ENCODE data around the gene KIF18A. TPM values are rescaled to one million over a fixed set of nuclear protein-coding genes. Genes with fewer than 3 reads are reported as not detected.

The KIF18A gene
- total and polyA plus RNA-seq, 4 donors = 0.08 to 21.4 (median 0.20) TPM

DNA sequence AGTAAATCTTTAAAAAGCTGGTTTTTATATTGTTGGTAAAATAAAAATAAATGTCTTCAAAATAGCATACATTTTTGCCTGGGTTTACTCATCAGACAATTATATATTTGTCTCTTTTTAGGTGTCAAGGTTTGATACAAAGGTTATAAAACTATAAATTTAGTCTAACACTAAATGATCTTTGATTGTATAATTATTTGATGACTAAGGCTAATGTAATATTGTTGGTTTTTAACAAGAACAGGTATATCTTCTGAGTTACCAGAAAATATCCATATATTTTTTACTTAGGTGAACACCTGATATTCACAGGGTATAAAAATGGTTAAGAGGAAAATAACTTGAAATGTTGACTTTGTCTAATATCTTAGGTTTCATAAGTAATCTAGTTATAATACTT, 104.3 kb downstream of the KIF18A start:
- peaks cover 0 to 14% (median 2%) of the 10 kb centered on the region in 4 donors for H3K9me3 ChIP-seq (ENCODE audit: control insufficient read depth in 4 of 4, low read length in 3 of 4)

DNA sequence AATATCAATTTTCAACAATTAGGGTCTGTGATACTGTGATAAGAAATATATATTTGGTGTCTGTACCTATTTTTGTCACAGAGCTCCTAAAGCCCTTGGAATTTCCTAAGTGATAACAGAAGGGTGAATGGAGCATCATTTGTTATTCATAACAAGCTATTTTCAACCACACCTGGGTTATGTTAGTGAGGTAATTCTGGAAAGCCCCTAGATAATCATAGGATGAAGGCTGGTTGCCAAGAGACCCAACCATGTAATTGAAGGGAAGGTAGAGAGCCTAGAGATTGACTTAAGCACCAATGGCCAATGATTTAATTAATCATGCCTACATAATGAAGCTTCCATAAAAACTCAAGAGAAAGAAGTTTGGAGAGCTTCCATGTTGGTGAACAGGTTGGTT, 109.4 kb downstream of the KIF18A start:
- H3K27ac ChIP-seq (ENCODE audit: low read depth in 1 of 2, low read length in 2 of 2) = no peak overlapping the region
- no peak for DNase-seq (ENCODE audit: low spot score)
- H3K9ac ChIP-seq (ENCODE audit: low read depth in 1 of 2, low read length in 2 of 2) = no peak overlapping the region
- H3K4me1 ChIP-seq (ENCODE audit: control insufficient read depth in 4 of 4, insufficient read depth in 4 of 4, low read length in 3 of 4) = no peaks in the 10 kb centered on the region
- H3K9me3 ChIP-seq (ENCODE audit: control insufficient read depth in 4 of 4, low read length in 3 of 4) = peaks cover 0 to 15% (median 2%) of the 10 kb centered on the region in 4 donors
- H3K36me3 ChIP-seq (ENCODE audit: control insufficient read depth in 4 of 4, insufficient read depth in 3 of 4, low read depth in 1 of 4, low read length in 3 of 4) = no peaks in the 10 kb centered on the region
- H3K4me3 ChIP-seq (ENCODE audit: low read depth in 1 of 3, low read length in 3 of 3) = no peak overlapping the region
- H3K27me3 ChIP-seq (ENCODE audit: control insufficient read depth in 4 of 4, insufficient read depth in 4 of 4, low read length in 3 of 4) = no peaks in the 10 kb centered on the region
- TF ChIP-seq, protein P1, sequence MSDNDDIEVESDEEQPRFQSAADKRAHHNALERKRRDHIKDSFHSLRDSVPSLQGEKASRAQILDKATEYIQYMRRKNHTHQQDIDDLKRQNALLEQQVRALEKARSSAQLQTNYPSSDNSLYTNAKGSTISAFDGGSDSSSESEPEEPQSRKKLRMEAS (IDR thresholded peaks at IDR 0.05) = no peak
- TF ChIP-seq GABPA (IDR thresholded peaks at IDR 0.05 in 1 of 2, conservative IDR thresholded peaks at IDR 0.05 in 1 of 2) = no peak
- no peak for TF ChIP-seq TAF1 (conservative IDR thresholded peaks at IDR 0.05)
- TF ChIP-seq, protein P2, sequence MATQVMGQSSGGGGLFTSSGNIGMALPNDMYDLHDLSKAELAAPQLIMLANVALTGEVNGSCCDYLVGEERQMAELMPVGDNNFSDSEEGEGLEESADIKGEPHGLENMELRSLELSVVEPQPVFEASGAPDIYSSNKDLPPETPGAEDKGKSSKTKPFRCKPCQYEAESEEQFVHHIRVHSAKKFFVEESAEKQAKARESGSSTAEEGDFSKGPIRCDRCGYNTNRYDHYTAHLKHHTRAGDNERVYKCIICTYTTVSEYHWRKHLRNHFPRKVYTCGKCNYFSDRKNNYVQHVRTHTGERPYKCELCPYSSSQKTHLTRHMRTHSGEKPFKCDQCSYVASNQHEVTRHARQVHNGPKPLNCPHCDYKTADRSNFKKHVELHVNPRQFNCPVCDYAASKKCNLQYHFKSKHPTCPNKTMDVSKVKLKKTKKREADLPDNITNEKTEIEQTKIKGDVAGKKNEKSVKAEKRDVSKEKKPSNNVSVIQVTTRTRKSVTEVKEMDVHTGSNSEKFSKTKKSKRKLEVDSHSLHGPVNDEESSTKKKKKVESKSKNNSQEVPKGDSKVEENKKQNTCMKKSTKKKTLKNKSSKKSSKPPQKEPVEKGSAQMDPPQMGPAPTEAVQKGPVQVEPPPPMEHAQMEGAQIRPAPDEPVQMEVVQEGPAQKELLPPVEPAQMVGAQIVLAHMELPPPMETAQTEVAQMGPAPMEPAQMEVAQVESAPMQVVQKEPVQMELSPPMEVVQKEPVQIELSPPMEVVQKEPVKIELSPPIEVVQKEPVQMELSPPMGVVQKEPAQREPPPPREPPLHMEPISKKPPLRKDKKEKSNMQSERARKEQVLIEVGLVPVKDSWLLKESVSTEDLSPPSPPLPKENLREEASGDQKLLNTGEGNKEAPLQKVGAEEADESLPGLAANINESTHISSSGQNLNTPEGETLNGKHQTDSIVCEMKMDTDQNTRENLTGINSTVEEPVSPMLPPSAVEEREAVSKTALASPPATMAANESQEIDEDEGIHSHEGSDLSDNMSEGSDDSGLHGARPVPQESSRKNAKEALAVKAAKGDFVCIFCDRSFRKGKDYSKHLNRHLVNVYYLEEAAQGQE (IDR thresholded peaks at IDR 0.05) = no peak
- no peak for TF ChIP-seq YY1 (IDR thresholded peaks at IDR 0.05)
- TF ChIP-seq EGR1 (IDR thresholded peaks at IDR 0.05; ENCODE audit: low read depth in 2 of 2) = no peak
- TF ChIP-seq, protein P3, sequence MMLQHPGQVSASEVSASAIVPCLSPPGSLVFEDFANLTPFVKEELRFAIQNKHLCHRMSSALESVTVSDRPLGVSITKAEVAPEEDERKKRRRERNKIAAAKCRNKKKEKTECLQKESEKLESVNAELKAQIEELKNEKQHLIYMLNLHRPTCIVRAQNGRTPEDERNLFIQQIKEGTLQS (IDR thresholded peaks at IDR 0.05) = no peak
- no peak for TF ChIP-seq HNF4A (conservative IDR thresholded peaks at IDR 0.05)
- TF ChIP-seq, protein P4, sequence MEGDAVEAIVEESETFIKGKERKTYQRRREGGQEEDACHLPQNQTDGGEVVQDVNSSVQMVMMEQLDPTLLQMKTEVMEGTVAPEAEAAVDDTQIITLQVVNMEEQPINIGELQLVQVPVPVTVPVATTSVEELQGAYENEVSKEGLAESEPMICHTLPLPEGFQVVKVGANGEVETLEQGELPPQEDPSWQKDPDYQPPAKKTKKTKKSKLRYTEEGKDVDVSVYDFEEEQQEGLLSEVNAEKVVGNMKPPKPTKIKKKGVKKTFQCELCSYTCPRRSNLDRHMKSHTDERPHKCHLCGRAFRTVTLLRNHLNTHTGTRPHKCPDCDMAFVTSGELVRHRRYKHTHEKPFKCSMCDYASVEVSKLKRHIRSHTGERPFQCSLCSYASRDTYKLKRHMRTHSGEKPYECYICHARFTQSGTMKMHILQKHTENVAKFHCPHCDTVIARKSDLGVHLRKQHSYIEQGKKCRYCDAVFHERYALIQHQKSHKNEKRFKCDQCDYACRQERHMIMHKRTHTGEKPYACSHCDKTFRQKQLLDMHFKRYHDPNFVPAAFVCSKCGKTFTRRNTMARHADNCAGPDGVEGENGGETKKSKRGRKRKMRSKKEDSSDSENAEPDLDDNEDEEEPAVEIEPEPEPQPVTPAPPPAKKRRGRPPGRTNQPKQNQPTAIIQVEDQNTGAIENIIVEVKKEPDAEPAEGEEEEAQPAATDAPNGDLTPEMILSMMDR (IDR thresholded peaks at IDR 0.05; ENCODE audit: low read depth, low read length, missing input control) = no peak
- no peak for TF ChIP-seq FOXA2 (IDR thresholded peaks at IDR 0.05)
- no peak for TF ChIP-seq RXRA (IDR thresholded peaks at IDR 0.05)
- TF ChIP-seq, protein P5, sequence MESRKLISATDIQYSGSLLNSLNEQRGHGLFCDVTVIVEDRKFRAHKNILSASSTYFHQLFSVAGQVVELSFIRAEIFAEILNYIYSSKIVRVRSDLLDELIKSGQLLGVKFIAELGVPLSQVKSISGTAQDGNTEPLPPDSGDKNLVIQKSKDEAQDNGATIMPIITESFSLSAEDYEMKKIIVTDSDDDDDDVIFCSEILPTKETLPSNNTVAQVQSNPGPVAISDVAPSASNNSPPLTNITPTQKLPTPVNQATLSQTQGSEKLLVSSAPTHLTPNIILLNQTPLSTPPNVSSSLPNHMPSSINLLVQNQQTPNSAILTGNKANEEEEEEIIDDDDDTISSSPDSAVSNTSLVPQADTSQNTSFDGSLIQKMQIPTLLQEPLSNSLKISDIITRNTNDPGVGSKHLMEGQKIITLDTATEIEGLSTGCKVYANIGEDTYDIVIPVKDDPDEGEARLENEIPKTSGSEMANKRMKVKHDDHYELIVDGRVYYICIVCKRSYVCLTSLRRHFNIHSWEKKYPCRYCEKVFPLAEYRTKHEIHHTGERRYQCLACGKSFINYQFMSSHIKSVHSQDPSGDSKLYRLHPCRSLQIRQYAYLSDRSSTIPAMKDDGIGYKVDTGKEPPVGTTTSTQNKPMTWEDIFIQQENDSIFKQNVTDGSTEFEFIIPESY (IDR thresholded peaks at IDR 0.05) = no peak
- no peak for TF ChIP-seq SP1 (IDR thresholded peaks at IDR 0.05)
- no peak for TF ChIP-seq FOXA1 (IDR thresholded peaks at IDR 0.05)
- TF ChIP-seq RAD21 (IDR thresholded peaks at IDR 0.05) = no peak

More for the DNA sequence above, 104.3 kb downstream of the KIF18A start:
- Histone ChIP-seq H3K4me1 (ENCODE audit: control insufficient read depth in 4 of 4, insufficient read depth in 4 of 4, low read length in 3 of 4) (no peaks in the 10 kb centered on the region), H3K4me3 (ENCODE audit: low read depth in 1 of 3, low read length in 3 of 3) (no peak overlapping the region), H3K9ac (ENCODE audit: low read depth in 1 of 2, low read length in 2 of 2) (no peak overlapping the region), H3K27me3 (ENCODE audit: control insufficient read depth in 4 of 4, insufficient read depth in 4 of 4, low read length in 3 of 4) (no peaks in the 10 kb centered on the region), H3K27ac (ENCODE audit: low read depth in 1 of 2, low read length in 2 of 2) (no peak overlapping the region), H3K36me3 (ENCODE audit: control insufficient read depth in 4 of 4, insufficient read depth in 3 of 4, low read depth in 1 of 4, low read length in 3 of 4) (no peaks in the 10 kb centered on the region)
- TF ChIP-seq NR2F2 (IDR thresholded peaks at IDR 0.05) = no peak
- TF ChIP-seq, protein P5 (IDR thresholded peaks at IDR 0.05) = no peak
- TF ChIP-seq RXRA (IDR thresholded peaks at IDR 0.05) = no peak
- no peak for TF ChIP-seq YY1 (IDR thresholded peaks at IDR 0.05)
- no peak for TF ChIP-seq JUND (IDR thresholded peaks at IDR 0.05)
- TF ChIP-seq TAF1 (conservative IDR thresholded peaks at IDR 0.05) = no peak
- no peak for TF ChIP-seq SP1 (IDR thresholded peaks at IDR 0.05)
- TF ChIP-seq EGR1 (IDR thresholded peaks at IDR 0.05; ENCODE audit: low read depth in 2 of 2) = no peak
- DNase-seq (ENCODE audit: low spot score) = no peak
